Testis (tissue), 2 donors: ENCODE data around the gene RIOK2.

ENCODE experiments used
- POLR2A ChIP-seq: fragments of 450-650 bp; IDR thresholded peaks from one replicate; pipeline ENCODE4 v1.6.1; 2017; ENCODE audit warnings: antibody characterized with exemption, mild to moderate bottlenecking, moderate library complexity
- TF ChIP-seq, protein P1 (sequence below), 3 experiments: fragments of 450-650 bp in 2 of 3; fragments of 200-600 bp in 1 of 3; sonication (generic) in 1 of 3; IDR thresholded peaks; one replicate each; pipeline ENCODE4 v1.5.1; 2016 to 2019; ENCODE audit warnings: antibody characterized with exemption in 3 of 3, mild to moderate bottlenecking in 2 of 3, moderate library complexity in 1 of 3

DNA sequence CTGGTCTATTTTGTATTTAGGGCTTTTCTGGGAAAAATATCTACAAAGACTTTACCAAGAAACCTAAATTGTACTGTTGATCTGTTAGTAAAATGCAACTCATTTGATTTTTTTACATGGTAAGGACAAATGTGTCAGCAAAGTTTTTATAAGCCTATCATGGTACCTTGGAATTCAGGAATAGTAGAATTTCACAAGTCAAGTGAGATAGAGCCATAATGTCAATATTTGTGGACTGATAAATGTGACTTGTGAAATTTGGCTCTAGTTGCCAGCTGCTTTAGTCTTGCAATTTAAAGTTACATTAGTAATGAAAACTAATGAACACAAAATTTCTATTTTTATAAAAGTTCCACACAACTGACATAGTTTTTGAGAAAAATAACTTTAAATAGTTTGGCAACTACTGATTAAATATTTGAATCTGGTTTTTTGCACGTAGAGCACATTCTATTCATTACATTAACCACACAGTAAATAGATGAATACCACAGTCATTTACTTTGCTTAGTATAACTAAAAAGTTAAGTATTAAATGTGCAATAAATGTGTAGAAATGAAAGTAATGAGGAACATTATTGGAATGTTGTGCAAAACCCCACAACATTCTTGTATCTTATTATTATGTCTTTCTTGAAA, 41.2 kb upstream of the RIOK2 start:
- TF ChIP-seq, protein P1, sequence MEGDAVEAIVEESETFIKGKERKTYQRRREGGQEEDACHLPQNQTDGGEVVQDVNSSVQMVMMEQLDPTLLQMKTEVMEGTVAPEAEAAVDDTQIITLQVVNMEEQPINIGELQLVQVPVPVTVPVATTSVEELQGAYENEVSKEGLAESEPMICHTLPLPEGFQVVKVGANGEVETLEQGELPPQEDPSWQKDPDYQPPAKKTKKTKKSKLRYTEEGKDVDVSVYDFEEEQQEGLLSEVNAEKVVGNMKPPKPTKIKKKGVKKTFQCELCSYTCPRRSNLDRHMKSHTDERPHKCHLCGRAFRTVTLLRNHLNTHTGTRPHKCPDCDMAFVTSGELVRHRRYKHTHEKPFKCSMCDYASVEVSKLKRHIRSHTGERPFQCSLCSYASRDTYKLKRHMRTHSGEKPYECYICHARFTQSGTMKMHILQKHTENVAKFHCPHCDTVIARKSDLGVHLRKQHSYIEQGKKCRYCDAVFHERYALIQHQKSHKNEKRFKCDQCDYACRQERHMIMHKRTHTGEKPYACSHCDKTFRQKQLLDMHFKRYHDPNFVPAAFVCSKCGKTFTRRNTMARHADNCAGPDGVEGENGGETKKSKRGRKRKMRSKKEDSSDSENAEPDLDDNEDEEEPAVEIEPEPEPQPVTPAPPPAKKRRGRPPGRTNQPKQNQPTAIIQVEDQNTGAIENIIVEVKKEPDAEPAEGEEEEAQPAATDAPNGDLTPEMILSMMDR (IDR thresholded peaks at IDR 0.05): no peak
- no peak for TF ChIP-seq POLR2A
